GM19467 (cell line): ENCODE results near the gene ZNF550.

Experiments used
- ATAC-seq: cut with Tn5 transposase; IDR thresholded peaks from one replicate; pipeline ENCODE4 v1.9.1; 2021; ENCODE audit warnings: mild to moderate bottlenecking, moderate library complexity; ENCODE audit not compliant: unreplicated experiment

Gene ZNF550

GRCh38 chr19:57559404-57560025 is at the start of gene ZNF550:
Gene ZNF550 (minus strand): TSS chr19:57559863. CDS start chr19:57559682, 181 bp downstream.
- peak; percentile 96 for ATAC-seq

- no peak for ATAC-seq
Measured at GRCh38 chr19:57606931-57607330, 47.3 kb upstream of the ZNF550 start.

DNA sequence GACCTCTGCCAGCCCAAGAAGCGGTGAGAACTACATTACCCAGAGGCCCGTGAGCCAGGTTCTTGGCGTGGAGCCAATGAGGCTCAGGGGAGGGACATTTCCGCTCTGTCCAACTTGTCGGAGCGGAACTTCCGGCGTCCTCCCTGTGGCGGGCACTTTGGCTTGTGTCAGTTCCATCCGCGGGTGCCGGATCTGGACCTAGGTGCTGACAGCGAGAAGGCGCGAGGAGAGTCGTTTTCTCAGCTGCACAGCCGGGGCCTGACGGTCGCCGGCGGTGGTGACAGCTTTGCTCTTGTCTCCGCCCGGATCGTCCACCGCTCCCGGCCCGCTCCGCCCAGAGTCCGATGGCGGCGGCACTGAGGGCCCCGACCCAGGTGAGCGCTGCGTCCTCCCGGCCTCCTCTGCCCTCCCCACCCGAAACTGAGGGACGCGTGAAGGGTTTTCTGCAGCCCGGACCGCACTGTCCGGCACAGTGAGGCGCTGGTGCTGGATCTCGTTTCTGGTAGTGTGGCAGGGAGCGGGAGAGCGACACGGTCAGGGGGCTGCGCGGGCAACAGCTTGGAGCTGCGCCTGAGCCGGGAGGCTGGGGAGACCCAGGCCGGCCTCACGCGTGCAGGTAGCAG is 40.2 kb upstream of the ZNF550 start, which contains the start of gene ZNF530:
TSS of gene ZNF530 (plus strand) at position 125 of the 623 bp plus-strand sequence. CDS start 4,461 bp downstream, outside the sequence.
- peak; percentile 93 for ATAC-seq

DNA sequence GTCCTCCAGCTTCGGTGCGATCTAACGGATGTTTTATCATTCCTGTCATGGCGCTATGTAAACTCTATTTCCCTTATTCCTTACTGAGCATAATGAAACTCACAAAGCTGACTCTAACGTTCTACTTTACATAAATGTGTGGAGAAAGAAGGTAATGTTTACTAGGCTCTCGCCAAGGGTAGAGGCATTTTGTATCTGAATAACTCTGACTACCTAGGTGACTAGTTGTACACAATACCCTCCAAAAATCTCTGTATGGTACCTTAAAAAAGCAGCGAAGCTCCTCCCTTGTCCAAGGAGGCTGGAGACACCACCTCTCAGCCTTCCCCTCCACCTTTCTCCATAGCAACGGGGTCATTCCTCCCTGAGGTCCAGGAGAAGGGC is 39.7 kb upstream of the ZNF550 start:
- ATAC-seq: no peak

DNA sequence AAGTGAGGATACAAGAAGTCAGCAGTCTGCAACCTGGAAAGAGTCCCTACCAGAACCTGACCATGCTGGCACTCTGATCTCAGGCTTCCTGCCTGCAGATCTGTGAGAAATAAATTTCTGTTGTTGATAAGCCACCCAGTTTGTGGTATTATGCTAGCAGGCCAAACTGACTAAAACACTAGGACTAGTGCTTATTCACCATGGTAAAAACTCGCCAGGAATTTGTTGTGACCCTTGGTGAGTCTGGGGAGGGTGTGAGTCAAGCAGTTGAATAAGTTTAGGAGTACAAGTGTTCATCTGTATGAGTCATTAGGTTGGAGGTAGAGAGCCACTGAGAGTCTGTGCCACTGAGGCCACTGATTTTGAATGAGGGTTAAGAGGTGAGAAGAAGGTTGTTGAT is 27.9 kb upstream of the ZNF550 start:
- no peak for ATAC-seq

GRCh38 chr19:57583521-57584416 is 24.1 kb upstream of the ZNF550 start, which contains the start of gene ZIK1:
Gene ZIK1 (plus strand): TSS chr19:57584145. CDS start chr19:57584357, 212 bp downstream.
- peak; percentile 69 for ATAC-seq

DNA sequence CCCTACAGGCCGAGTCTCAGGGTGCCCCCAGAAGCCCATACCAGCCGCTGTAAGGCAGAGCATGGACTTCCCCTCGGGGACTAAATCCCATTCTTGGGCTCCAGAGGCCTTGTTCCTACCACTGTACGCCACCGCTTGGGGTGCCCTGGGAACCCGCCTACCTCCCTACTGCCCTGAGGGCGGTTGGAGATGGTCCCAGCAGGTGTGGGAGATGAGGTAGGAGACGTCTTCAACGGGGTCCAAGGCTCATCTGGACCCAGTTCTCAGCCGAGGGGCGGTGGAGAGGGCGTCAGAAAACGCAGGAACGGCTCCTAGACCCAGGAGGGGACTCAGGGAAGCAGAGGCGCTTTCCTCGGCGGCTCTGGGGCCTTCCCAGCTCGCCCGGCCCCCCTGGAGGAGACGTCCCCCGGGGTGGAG is 23.4 kb upstream of the ZNF550 start:
- no peak for ATAC-seq

DNA sequence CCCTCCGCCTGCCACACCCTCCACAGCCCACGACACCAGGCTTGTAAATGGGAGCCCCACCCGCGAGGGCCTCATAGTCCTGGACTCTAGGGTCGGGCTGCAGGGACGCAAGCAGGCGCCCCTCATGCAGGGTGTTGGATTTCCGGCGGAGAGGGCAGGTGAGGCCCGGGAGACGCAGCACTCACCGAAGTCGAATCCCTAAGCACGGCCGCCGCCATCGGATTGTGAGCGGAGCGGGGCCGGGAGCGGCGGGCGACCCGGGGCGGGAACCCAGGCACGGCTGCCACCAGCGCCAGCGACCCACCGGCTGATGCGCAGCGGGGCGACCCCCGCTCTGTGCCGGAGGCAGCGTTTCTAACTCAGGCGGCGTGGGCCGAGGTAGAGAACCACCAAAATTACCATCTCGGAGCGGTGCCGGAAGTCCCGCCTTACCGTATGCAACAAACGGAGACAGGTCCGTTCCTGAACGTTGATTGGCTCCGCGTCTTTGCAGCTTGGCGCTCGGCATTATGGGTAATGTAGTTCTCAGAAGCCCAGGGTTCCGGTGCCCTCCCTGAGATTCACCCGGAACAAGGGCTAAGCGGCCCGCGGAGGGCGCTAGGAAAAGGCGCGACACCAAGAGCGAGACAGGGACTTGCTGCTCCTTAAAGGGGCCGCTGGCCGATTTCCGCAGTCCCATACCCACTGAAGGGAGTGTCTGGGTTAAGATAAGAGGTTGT is 19.0 kb upstream of the ZNF550 start, which contains the start of gene ZNF416:
TSS of gene ZNF416 (minus strand) at position 425 of the 719 bp plus-strand sequence. CDS start at position 218, 207 bp downstream.
- ATAC-seq: peak; percentile 88

- no peak for ATAC-seq
Measured at GRCh38 chr19:57576661-57577060, 17.0 kb upstream of the ZNF550 start.

DNA sequence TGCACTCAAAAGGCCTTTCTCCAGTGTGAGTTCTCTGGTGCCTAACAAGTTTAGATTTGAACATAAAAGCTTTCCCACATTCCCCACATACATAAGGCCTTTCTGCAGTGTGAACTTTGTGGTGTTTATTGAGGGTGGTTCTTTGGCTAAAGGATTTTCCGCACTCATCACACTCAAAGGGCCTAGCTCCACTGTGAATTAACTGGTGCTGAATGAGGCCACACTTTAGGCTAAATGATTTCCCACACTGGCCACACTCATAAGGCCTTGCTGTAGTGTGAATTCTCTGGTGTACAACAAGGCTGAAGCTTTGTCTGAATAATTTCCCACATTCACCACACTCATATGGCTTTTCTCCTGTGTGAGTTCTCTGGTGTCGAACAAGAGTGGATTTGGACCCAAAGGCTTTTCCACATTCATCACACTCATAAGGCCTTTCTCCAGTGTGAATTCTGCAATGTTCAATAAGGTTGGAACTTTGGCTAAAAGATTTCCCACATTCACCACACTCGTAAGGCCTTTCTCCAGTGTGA is 12.8 kb upstream of the ZNF550 start:
- no peak for ATAC-seq

DNA sequence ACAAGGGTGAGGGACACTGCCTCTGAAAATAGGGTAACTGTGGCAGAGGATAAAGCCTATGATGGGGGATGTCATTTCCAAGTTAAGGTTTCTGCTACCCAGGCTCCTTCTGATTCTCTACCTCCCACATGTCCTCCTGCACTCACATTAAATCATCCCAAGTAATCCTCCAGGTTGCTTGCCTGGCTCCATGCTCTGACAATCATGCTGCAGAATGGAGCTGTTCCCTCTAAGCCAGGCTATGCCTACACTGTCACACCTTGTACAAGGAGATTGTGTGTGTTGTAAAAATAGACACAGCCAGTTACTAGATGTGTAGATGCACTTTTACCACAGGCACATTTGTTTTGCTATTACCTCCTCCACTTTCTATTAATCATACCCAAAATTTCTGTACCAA is 11.0 kb upstream of the ZNF550 start:
- ATAC-seq: no peak

- ATAC-seq: no peak
Measured at GRCh38 chr19:57566396-57567265, 7.0 kb upstream of the ZNF550 start.

GRCh38 chr19:57563547-57563946 is 3.9 kb upstream of the ZNF550 start:
- no peak for ATAC-seq

DNA sequence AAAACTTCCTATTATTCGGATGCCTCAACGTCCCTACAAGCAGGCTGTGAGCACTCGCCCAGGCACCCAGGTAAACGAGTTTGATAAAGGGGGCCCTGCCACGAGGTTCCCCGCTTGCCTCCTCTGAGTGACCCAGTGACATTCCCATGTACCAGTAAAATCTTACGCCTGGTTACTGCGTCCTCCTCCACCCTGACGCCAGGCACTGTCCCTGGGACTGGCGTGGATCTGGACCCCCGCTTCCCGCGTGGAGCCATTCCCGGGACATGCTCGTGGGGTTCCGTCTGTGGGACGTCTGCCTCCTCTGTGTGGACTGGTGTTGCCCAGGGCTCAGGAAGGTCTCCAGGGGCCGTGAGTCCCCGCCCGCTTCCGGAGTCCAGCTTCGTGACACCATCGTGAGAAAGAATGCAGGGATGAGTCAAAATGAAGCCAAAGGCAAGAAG is 407 bp upstream of the ZNF550 start:
- no peak for ATAC-seq

DNA sequence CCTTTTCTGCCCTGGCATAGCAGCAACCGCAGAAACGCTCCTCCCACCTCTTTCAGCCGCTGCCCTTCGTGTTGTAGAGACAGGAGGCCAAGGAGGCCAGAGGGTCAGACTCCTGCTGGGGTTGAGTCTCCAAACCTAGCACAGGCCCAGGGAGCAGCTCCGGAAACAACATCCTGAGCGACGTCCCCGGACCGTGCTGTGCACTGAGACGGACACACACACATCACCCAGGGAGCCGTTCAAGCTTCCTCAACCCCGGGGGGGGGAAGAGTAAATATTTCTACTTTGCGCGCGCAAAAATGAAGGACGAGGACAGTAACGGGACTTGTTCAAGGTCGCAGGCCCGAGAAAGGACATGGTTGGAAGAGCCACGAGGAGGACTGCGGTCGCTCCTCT is 657 bp downstream of the ZNF550 start:
- ATAC-seq: no peak

GRCh38 chr19:57558525-57558924 is 1.1 kb downstream of the ZNF550 start:
- ATAC-seq: no peak

DNA sequence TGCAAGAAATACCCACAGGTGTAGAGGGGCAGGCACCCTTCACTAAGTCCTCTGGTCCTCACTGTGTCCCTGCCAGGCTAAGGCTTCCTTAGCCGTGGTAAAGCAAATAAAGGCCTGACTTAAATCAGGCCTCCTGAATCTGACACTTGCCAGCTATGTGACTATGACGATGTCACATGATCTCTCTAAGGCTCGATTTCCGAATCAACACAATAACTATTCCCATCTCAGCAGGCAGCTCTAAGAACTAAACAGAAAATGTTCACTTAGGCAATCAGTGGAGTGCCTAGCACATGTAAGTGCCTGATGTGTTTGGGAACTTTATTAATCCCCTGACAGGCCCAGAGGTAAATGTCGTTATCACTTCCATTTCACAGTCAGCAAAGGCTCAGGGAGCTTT is 2.0 kb downstream of the ZNF550 start:
- ATAC-seq: no peak

DNA sequence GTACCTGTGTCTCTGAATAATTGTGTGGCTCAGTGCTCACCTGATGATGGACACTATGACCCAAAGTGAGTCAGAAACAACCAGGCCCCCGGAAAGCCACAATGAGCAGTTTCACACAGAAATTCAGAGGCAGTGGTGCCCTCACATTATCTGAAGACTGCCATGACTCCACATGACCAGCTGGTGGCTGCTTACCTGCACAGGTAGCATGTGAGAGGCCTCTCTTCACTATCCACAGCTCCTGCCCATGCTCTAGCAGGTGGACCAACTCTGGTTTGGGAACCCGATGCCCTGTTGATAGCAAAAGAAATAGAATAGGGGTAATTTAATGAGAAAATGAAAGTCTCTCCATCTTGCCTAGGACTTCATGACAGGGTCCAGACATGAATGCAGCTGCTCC is 7.2 kb downstream of the ZNF550 start:
- ATAC-seq: no peak

DNA sequence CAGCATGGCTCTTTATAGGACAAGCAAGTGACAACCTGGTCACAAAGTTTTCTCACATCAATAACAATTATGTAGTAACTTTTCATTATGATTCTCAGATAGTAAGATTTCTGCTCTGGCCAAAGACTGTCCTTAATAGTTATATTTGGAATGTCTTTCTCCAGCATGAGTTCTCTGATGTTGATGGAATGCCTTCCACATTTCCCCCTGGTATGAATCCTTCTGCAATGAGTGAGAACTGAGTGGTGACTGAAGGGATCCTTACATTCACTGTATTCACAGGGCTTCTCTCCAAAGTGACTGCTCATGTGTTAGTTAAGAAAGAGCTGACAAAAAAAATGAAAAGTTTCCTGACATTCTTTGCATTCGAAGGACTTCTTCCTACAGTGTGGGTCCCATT is 13.2 kb downstream of the ZNF550 start:
- ATAC-seq: no peak
